HG02943 (cell line): ENCODE data around the gene MYO18A.
"Not testable (repeated sequence)": the region's sequence is repeated elsewhere in the genome, so short reads cannot be mapped to it uniquely, and the experiment has no call there.

Experiments used
- ATAC-seq: cut with Tn5 transposase; IDR thresholded peaks from one replicate; pipeline ENCODE4 v1.9.1; 2021; ENCODE audit warnings: mild to moderate bottlenecking, low read depth, moderate library complexity; ENCODE audit not compliant: unreplicated experiment

Gene MYO18A

DNA sequence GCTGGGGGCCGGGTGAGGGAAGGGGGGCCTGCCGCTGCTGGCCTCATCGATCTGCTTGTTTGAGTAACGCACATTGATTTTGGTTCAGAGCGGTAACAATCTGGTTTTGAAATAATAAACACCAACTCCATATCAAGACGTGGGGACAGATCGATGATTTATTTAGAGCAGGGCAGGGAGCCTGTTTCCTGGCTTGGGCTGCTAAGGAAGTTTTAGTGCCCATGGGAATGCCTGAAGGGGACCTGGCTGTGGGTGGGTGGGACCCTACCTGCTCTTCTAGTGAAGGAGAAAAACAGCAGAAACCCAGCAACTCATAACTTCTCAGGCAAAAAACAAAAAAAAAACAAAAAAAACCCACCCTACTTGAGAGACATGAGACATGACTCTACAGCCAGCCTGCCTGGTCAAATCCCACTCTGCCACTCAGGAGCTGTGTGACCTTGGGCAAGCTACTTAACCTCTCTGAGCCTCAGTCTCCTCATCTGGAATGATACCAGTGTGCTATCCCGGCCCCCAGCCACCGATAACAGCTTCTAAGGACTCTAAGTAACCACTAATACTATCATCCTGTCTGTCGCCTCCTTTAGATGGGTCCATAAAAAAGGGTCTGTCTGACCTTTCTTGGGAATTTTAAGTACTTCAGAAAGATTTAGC, 71.2 kb downstream of the MYO18A start:
- ATAC-seq: no peak

DNA sequence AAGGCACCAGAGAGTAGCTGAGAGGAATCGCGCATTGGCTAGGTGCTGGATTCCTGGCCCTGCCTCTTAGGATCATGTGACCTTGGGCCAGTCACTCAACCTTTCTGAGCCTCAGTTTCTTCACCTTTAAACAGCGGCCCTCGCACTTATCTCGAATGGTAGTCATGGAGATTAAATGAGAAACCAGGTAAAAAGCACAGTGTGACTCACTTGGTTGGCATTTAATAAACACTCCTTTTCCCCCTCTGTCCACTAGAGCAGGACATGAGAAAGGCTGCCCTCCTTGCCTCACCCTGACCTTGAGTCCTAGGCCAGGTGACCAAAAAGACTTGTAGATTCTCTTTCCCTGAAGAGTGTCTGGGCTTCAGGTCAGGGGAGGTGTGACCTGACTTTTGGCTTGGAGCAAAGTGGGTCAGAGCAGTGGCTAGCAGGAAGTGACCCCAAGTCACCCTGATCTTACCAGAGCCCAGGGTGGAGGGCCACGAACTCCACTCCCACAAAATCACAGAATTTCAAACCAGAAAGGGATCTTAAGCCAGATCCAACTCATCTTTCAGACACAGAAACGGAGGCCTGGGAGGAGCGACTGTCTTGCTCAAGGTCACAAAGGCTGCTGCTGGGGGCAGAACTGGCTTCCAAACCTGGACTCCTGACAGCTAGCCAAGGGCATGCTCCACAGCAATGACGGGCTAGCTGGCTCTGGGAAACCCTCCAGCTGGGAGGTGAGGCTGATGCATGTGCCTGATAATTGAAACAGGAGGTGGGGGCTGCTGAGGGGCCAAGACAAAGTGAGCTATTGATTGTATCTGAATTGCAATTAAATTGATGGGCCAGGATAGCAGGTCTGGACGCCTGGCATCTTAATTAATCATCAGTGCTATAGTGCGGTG, 72.0 kb downstream of the MYO18A start:
- no peak for ATAC-seq

DNA sequence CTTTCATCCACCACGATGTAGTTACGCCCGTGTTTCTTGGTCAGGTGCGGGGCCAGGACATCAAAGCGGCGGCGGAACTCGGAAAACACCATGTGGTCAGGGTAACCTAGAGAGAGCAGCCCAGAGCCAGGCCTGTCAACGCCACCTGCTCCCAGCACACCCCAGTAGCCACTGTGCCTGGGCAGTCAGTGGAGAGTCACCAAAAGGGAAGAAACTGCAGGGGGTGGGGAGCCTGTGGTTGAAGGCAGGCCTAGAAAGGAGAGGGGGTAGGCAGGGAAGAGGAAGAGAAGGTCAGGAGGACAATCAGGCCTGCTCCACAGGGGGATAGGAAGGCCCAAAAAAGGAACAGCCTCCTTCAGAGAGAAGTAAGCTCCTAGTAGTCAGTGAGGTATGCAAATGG, 73.1 kb downstream of the MYO18A start:
- no peak for ATAC-seq

DNA sequence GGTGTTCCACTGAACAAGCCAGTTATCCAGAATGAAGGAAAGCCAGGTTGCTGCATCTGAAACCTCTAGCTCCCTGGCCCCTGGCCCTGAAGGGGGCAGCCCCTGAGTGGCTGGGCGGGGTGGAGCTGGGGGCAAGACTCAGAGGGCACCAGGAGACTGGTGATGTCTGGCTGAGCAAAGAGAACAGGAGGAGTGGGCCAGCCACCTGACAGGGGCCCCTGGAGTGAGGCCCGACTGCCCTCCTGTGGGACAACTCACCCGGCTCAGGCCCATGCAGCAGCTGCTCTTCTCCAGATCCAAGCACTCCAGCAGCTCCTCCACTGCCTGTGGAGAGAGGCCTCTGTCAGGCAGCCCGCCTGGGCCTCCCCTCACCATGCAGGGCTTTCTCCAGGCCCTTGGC, 76.9 kb downstream of the MYO18A start:
- no peak for ATAC-seq

DNA sequence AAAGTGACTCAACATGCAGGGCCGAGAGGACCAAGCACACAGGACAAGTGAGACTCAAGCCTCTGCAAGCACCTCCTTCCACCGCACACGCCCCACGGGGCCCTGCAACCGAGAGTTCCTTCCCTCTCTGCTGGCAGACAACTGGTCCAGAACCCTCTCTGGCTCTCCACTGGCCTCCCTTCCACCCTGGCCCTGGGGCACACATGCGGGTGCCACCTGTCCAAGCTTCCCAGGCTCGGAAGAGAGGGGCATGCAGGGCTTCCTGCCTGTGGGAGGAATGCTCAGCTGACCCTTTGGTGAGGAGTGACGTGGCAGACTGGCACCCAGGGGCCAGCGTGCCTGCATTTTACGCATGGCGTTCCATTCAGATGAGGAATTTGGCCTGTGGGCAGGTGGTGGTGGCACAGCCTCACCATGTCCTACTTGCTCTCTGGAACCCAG, 77.4 kb downstream of the MYO18A start:
- ATAC-seq: no peak

DNA sequence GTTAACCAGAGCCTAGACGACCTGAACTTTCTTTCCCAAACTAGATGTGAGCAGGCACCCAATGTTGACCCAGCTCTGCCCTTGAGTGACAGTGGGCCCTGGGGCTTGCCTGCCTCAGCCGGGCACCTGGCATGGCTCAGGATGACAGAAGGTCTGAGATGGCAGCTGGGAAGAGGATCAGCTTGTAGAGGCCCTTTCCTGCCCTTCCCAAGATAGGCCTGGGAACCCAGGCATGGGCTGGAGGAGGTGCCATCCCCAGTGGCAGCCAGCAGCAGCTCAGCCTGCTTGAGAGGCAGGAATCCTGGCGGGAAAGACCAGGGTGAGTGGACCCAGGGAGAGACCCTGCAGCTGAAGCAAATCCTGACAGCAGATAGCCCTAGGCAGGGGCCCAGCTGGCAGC, 78.2 kb downstream of the MYO18A start:
- no peak for ATAC-seq

DNA sequence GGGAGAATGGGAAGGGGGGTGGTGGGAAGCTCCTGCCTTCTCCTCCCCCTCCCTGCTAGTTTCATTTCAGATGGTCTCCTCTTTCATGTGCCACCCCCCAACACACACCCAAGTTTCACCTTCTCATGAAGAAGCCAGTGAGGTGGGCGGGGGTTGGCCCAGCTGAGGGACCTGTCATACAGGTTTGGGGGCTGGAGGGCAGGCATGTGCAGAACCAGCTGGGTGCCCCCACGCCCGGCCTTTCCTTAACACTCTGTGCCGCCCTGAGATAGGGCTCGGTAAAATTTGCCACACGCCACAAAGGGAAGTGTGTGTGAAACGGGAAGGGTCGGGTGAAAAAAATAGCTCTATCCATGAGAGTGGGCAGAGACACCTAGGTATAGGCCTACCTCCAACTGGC, 79.9 kb downstream of the MYO18A start:
- ATAC-seq: no peak

DNA sequence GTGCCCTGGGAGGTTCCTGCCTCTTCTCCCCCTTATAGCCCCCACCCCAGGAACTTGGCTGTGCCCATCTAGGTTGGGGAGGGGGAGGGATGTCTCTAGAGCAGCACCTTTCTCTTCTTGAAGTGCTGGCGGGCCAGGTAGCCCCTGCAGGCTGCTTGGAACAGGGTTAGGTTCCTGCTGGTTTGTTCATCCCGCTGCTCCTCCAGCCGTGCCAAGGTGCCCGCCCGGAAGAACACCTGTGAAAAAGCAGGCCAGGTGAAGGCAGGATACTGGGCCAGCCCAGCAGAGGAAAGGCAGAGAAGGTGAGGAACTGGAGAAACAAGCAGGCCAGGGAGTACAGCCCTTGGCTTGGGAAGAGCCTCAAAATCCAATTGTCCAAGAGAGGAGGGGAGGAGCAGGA, 80.7 kb downstream of the MYO18A start:
- no peak for ATAC-seq

DNA sequence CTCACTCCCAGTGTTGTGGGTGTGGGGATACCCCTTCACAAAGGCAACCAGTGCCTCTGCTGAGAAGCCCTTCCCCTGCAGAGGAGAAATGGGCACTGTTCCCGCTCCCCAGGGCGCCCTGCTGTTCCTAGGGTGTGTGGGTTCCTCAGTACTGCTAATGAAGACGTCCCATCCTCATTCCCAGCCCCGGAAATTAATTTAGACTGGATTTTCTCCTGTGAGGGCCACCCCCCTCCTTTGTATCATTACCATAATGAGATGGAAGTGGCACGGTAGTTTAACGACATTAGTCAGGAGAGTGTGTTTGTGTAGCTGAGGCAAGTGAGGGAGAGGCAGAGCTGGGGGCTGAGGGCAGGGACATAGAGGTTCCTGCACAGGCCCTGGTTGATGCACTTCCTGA, 84.1 kb downstream of the MYO18A start:
- no peak for ATAC-seq

DNA sequence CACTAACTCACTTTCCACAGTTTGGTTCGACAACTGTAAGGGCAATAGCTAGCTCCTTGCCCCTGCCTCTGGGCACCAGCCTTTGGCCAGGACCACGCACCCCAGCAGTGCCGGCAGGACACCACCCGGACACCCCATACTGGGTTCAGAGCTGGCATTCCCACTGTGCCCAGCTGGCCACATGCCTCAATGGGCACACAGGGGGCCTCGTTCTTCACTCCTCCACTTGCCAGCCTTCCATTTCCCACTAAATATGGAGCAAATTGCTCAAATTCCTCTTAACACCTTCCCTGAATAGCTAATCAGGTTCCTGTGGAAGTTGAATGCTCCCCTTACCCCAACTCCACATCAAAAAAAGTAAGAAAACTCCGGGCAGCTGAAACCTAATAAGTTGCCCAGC, 84.8 kb downstream of the MYO18A start:
- no peak for ATAC-seq

DNA sequence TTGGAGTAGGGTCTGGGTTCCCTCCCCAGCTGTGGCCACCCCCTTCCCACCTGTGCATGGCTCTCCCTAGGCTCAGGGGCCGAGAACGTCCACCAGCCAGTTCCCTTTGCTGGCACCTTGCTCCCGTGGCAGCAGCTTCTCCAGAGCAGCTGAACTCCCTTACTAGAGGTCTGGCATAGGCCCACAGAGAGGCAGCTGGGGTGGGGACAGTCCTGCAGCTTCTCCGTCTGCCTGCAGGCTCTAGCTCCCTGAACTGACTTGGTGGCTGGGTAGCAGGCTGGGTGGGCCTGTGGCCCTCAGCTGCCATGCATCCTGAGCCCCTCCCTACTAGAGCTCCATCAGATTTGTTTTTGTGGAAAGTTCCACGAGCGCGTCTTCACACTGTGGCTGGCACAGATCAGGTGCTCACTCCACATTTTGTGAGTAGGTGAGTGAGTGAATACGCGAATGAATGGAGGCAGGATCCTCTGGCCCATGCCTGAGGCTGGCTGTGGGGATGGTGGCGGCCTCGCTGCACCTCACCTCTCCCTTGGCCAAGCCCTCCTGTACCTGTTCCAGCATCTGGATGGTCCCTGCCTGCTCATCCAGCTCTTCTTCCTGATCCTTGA, 86.0 kb downstream of the MYO18A start:
- ATAC-seq: no peak

DNA sequence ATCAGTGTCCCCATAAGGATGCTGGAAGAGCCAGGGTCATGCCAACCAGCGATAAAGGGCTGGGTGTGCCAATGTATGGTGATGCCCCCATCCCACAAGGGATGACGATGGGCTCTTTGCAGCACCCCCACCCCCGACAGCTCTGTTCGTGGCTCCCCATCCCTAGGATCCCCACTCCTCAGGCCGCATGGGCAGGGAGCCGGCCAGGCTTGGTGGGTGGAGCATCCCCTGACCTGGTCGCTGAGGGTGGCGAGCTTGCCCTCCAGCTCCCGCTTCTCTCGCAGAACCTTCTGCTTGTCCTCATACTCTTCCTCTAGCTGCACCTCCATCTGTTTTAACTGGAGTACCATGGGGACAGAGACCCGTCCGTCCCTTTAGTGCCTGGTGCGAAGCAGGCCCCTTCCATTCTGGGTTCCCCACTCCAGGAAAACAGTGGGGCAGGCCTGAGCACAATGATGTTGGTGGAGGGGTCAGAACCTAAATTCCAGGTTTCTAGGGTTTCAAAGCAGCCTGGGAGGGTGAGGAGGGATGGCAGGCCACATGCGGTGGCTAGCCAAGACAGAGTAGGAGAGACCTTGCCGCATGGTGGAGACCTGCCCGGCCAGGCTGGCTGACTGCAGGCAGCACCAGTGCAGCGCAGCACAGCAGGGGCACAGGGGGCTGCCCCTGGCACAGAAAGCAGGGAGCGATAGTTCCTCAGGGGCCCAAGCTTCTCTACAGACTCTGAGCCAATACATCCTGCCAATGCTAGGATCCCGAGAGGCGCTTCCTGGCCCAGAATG, 86.9 kb downstream of the MYO18A start:
- ATAC-seq: no peak

DNA sequence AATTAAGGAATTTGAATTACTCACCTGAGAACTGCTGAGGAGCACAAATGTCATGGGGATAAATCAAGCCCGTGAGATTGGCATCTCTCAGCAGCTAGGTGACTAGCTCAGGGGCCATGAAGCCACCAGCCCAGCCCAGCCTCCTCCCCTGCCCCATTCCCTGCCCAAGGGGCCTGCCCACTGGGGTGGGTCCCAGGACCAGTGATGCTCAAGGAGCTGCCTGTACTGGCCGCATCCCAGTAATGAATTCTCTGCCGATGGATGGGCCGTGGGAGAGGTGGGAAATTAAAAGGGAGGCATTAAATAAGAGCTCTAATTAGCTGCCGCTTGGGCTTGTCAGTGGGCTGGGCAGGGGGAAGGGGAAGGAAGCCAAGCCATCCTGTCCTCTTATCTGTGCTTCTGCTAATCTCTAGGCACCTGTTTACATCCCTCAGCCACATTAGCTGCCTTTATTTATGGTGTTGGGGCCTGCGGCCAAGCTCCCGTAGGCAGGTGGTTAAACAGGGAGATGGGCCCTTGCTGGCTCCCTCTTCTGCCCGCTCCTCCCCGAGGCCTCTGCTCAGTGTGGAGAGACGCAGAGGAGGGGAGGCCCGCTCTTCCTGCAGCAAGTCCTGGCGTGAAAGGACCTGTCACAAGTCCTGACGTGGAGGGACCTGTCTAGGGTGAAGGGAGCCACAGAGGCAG, 88.5 kb downstream of the MYO18A start:
- ATAC-seq: no peak

DNA sequence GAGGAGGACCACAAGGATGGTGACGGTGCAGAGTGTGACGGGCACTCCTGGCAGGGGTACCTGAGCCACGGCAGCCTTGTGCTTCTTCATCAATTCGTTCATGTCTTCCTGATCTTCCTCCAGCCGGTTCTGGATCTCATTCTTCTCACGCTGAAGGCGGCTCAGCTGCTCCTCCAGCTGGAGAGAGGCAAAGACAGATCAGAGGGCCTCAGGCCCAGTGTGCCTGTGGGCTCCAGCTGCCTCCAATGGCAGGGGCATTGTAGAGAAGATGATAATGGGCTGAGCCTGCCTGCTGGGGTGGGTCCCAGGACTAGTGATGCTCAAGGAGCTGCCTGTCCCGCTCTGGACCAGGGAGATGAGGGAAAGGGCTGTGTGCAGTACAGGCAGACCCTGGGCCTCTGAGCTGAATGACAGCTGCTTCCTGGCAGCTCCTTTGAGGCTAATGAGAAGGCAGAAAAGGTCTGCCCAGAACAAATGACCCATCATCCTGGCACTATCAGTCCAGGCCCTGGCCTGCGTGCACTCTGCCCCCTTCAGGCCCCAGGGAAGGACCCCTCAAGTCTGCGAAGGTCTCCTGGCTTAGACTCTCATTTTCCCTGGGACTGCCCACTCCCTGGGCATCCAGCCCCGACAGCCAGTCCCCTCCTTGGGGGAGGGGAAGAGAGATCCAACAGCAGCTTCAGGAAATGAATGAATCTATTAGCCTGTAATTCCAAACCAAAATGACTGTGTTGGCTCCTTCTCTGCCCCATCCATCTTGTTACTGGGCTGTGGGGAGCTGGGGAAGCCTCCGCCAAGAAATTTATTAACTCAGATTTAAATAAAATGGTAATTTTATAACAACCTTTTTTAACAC, 89.2 kb downstream of the MYO18A start:
- no peak for ATAC-seq

DNA sequence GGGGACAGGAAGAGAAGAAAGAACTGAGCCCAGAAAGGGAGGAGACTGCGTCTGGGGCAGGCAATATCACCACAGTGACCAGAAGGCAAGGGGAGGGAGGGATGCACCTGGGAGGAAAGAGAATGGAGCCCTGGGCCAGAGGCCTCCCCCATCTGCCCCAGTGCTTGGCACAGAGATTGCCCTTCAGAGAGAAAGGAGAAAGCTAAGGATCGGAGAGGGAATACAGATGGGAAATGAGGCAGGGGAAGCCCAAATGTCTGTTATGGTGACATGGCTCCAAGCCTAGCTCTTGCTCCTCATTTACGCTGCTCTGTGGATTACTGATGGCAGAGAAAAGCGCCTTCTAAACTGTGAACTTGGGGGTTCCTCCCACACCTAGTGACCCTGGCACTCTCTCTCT, 90.1 kb downstream of the MYO18A start:
- no peak for ATAC-seq

DNA sequence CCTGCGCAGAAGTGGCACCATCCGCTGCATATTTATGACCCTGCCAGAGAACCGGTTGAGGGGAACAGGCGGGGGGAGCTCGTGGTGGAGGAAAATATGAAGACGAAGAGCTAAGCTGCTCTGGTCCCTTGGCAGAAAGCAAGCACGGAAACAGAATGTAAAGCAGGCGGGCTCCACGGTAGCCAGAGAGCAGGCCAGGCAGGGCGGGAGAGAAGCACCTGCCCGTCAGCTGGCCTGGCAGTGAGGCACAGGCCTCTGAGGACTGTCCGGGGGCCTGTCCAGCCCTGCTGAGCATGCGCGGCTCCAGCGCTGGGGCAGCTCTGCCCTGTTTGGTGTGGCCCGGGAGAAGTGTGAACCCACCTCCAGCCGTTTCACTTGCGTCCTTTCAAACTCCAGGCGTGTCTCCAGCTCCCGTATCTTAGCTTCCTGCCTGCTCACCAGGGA, 90.6 kb downstream of the MYO18A start:
- ATAC-seq: no peak

DNA sequence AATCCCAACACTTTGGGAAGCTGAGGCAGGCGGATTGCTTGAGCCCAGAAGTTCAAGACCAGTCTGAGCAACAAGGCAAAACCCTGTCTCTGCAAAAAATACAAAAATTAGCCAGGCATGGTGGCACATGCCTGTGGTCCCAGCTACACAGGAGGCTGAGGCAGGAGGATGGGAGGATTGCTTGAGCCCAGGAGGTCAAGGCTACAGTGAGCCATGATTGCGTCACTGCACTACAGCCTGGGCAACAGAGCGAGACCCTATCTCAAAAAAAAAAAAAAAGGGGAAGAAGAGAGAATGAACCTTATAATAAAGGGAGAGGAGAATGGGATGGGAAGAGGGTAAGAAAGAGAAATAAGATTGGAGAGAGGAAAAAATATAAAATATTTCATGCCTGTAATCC, 91.4 kb downstream of the MYO18A start:
- not testable (repeated sequence) for ATAC-seq

DNA sequence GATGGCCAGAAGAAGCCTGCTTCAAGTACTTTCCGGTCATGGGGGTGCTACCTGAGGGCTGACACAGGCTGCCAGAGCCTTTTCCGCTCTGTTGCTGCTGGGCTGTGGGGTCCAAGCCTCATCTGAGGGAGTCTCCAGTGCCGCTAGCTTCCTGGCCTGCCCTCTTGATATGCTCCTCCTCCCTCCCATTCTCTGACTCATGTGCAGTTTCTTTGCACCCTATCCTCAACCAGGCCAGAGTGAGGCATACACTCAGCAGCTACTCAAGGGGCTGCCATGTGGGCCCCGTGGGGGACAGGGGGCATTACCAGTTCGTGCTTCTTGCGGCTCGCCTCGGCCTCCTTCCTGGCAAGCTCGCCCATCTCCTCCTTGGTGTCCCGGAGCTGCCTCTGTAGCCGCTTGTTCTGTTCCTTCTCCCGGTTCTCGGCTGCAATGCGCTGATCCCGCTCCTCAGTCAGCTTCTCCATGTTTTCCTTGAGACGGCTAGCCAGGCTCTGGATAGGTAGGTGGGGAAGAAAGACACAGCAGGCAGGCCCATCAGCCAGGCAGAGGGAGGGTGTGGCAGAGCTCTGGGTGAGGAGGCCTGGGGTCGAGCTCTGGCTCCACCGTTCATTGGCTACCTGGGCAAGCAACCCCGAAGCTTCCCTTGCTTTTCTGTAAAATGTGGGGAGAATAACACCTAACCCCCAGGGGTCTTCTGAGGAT, 93.4 kb downstream of the MYO18A start:
- no peak for ATAC-seq

DNA sequence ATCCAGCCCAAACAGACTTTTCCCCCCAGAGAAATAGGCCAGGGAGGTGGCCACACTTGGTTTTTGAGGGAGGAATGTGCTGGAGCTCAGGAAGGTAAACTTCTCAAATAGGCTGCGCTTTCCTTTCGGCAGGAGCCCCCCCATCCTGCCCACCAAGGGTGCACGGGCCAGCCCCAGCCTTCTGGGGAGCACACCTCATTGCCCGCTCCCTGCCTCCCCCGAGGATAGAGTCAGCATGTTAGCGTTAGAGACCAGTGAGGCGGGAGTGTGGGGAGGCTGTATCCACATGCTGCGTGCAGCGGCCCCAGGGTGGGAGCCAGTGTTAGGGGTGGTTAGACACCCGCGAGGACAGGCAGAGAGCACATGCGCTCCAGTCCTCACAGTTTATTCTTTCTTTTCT, 95.0 kb downstream of the MYO18A start:
- ATAC-seq: no peak
